Stimulated activated CD4-positive, alpha-beta T cell treated with anti-CD3 and anti-CD28 coated beads, Interleukin-1b, Interleukin-23, amount 100 ng/mL, for 24 hours (primary cell): ENCODE data around the gene SHISA8.
"Not testable (repeated sequence)": the region's sequence is repeated elsewhere in the genome, so short reads cannot be mapped to it uniquely, and the experiment has no call there.

Source experiments
- DNase-seq, 4 experiments: peaks; one replicate each; pipeline ENCODE4 v3.0.0-alpha.2; 2020; ENCODE audit warnings: low read depth in 4 of 4, low spot score in 1 of 4

The SHISA8 gene

GRCh38 chr22:41900652-41901312 lies 14.1 kb downstream of the SHISA8 start:
- DNase-seq, result no peak

- DNase-seq, result no peak
Observed at GRCh38 chr22:41899992-41900651, 14.8 kb downstream of the SHISA8 start.

GRCh38 chr22:41899110-41899509 lies 15.8 kb downstream of the SHISA8 start:
- DNase-seq, result no peak

- DNase-seq, result no peak
Observed at GRCh38 chr22:41898645-41899044, 16.2 kb downstream of the SHISA8 start.

GRCh38 chr22:41893591-41894375 lies 21.1 kb downstream of the SHISA8 start:
- no peak for DNase-seq

- DNase-seq, result no peak
Observed at GRCh38 chr22:41892721-41893120, 22.2 kb downstream of the SHISA8 start.

GRCh38 chr22:41891407-41891806 lies 23.5 kb downstream of the SHISA8 start:
- DNase-seq, result no peak

GRCh38 chr22:41888627-41889200 lies 26.2 kb downstream of the SHISA8 start:
- DNase-seq, result no peak

- no peak for DNase-seq
Observed at GRCh38 chr22:41885516-41885915, 29.4 kb downstream of the SHISA8 start.

GRCh38 chr22:41885116-41885515 lies 29.8 kb downstream of the SHISA8 start:
- no peak for DNase-seq

GRCh38 chr22:41883400-41883799 lies 31.5 kb downstream of the SHISA8 start:
- no peak for DNase-seq

GRCh38 chr22:41880653-41881052 lies 34.2 kb downstream of the SHISA8 start:
- no peak for DNase-seq

- no peak for DNase-seq
Observed at GRCh38 chr22:41876675-41877074, 38.2 kb downstream of the SHISA8 start.

- DNase-seq, result no peak
Observed at GRCh38 chr22:41876275-41876674, 38.6 kb downstream of the SHISA8 start.

GRCh38 chr22:41875531-41876270 lies 39.2 kb downstream of the SHISA8 start:
- DNase-seq, result no peak

- DNase-seq, result no peak
Observed at GRCh38 chr22:41874090-41874489, 40.8 kb downstream of the SHISA8 start.

- no peak for DNase-seq
Observed at GRCh38 chr22:41873391-41873790, 41.5 kb downstream of the SHISA8 start.

- DNase-seq, result no peak
Observed at GRCh38 chr22:41870786-41871185, 44.1 kb downstream of the SHISA8 start.

GRCh38 chr22:41870081-41870480 lies 44.8 kb downstream of the SHISA8 start:
- DNase-seq, result not testable (repeated sequence)

GRCh38 chr22:41868556-41868955 lies 46.3 kb downstream of the SHISA8 start:
- no peak for DNase-seq

GRCh38 chr22:41863472-41863871 lies 51.4 kb downstream of the SHISA8 start:
- DNase-seq, result no peak
